RWPE1 (cell line): Measurements from ENCODE around the gene MYOM3.

Experiments
- CTCF ChIA-PET: fragments of 350-600 bp; sonication (Branson Sonifier 250); formaldehyde crosslinking; extraction: SDS; loops from one replicate; lab custom pipeline; 2021; lab: Yijun Ruan, JAX
- POLR2A ChIA-PET: fragments of 400-600 bp; formaldehyde crosslinking; extraction: SDS; loops from one replicate; lab custom pipeline; 2020; ENCODE audit warnings: antibody characterized with exemption; ENCODE audit not compliant: low non-redundant PET; lab: Yijun Ruan, JAX
- DNase-seq: peaks from one replicate; pipeline ENCODE4 v3.0.0; 2012; ENCODE audit warnings: low spot score
- H3K27ac ChIP-seq: fragments of 450-650 bp; 2 replicates; pipeline ENCODE4 v1.5.1; 2017
- CTCF ChIP-seq: fragments of 450-650 bp; conservative IDR thresholded peaks from 2 replicates; pipeline ENCODE4 v1.5.1; 2017; ENCODE audit warnings: low read depth, mild to moderate bottlenecking

The MYOM3 gene

GRCh38 chr1:24130385-24130784, 18.4 kb upstream of the MYOM3 start:
- ChIA-PET CTCF (no interaction called here), POLR2A (no interaction called here)
- DNase-seq = no peak
- no peak overlapping the region for H3K27ac ChIP-seq
- TF ChIP-seq CTCF = no peak

- H3K27ac ChIP-seq = no peak overlapping the region
- POLR2A ChIA-PET = no interaction called here
- DNase-seq = no peak
- no peak for TF ChIP-seq CTCF
- CTCF ChIA-PET = no interaction called here
These were observed 15.9 kb upstream of the MYOM3 start for GRCh38 chr1:24127801-24128363.

- ChIA-PET POLR2A (no interaction called here), CTCF (no interaction called here)
- no peak overlapping the region for H3K27ac ChIP-seq
- no peak for DNase-seq
- TF ChIP-seq CTCF = no peak
These were observed 15.3 kb upstream of the MYOM3 start for GRCh38 chr1:24127134-24127800.

- CTCF ChIA-PET = no interaction called here
These were observed 14.7 kb upstream of the MYOM3 start for GRCh38 chr1:24126672-24127023.

GRCh38 chr1:24126018-24126671, 14.2 kb upstream of the MYOM3 start:
- POLR2A ChIA-PET = no interaction called here
- H3K27ac ChIP-seq = peak overlapping the region; percentile 37
- no peak for DNase-seq
- CTCF ChIA-PET = no interaction called here
- no peak for TF ChIP-seq CTCF

More at GRCh38 chr1:24126672-24127023, 14.7 kb upstream of the MYOM3 start:
- no peak for DNase-seq
- TF ChIP-seq CTCF = no peak
- H3K27ac ChIP-seq = no peak overlapping the region
- POLR2A ChIA-PET = no interaction called here

GRCh38 chr1:24125456-24125855, 13.5 kb upstream of the MYOM3 start:
- DNase-seq = no peak
- no peak for TF ChIP-seq CTCF
- POLR2A ChIA-PET = no interaction called here
- CTCF ChIA-PET = no interaction called here
- H3K27ac ChIP-seq = no peak overlapping the region
